ENCODE data around the gene NRDE2. TPM values are rescaled to one million over a fixed set of nuclear protein-coding genes. Genes with fewer than 3 reads are reported as not detected.

The NRDE2 gene
- total RNA-seq, 4 donors from 2014 or later, result 6.3 to 15.4 (median 8.9) TPM

DNA sequence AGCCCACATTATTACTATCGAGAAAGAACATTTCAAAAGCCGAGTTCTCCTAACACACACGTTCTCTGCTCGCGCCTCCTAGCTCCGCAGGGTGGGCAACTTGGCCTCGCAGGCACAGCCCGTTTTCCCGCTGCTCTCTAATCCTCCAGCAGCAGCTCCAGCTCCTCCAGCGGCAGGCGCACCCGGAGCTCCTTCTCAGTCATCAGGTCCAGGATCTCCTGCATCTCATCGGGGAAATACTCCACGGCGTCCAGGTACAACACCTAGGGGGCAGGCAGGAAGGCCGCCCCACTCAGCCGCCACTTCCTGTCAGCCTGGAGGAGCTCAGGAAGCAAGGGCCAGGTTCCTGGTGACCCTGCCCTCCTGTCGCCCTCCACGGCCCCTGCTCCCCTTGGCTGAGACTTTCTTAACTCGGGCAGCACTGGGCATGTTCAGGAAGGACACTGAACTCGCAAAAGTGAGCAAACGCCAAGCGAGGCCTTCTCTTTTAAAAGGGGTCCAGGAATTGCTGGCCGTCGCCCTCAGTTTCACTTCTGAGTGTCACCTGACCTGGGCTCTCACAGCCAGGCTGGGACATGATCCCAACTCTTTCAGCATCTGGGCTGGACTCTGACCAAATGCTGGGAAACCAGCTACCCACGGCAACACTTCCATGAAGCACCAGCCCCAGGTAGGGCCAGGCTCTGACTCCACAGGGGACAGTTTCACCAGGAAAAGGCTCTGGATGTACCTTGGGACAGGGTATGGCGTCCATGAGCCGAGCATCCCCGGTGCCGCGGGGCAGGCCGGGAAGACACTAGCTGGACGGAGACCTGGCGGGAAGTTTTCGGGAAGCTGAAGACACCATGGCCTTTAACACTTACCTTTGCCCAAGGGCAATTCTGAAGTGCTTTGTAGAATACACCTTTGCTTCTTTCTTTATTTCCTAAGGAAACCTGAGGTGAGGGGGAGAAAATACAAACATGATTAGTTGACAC, 53.3 kb downstream of the NRDE2 start:
- TF ChIP-seq CTCF (IDR thresholded peaks at IDR 0.05), result no peak
- ATAC-seq (ENCODE audit: low FRiP score), result no peak
- DNase-seq (ENCODE audit: low spot score), result no peak

GRCh38 chr14:90277581-90278198, 54.1 kb downstream of the NRDE2 start:
- TF ChIP-seq CTCF (IDR thresholded peaks at IDR 0.05), result no peak
- no peak for ATAC-seq (ENCODE audit: low FRiP score)
- no peak for DNase-seq (ENCODE audit: low spot score)

DNA sequence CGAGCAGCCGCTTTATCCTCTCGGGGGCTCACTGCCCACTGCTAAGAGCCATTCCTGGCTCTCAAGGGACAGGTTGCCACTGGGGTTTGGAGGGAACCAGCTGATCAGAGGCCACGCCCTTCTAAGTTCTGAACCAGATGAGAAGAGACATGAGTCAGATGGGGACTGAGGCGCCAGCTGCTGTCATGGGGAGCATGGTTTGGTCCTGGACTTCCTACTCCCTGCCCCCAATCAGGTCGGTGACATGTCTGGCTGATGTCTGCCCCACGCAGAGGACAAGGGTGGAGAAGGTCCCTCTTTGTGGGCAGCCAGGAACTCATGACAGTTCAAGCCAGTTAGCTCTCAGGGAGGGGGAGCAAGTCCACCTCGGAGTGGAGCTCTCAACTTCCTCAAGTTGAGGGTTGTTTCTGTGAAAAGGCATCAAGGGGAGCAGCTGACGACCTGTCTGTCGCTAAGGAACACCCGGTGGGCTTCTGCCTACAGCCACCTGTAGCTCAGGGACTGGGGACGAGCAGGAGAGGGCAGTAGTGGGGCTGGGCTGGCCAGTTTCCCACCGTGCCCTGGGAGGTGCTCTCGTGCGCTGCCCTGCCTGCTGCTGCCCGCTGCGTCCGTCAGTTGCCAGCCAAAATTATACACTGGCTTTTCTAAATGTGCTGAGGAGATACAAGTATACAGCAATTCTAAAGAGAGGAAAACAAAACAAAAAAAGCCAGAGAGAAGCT, 54.9 kb downstream of the NRDE2 start:
- DNase-seq (ENCODE audit: low spot score) (no peak), ATAC-seq (ENCODE audit: low FRiP score) (no peak)
- no peak for TF ChIP-seq CTCF (IDR thresholded peaks at IDR 0.05)

DNA sequence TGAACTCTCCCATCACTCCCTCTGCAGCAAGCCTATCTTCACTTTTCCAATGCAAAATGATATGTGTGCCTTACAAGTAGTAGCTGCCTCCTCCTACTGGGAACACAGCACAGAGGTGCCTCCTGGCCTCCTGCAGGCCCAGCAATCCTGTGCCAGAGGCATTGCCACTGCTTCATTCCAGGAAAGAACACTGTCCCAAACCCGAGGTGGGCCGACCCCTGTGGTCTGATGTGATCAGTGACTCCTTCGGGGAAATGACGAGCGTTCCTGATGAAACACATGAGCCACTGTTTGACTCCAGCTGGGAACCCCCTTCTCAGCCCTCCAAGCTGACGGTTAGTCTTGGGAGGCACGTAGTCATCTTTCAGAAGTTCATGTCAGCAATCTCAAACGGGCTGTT, 55.9 kb downstream of the NRDE2 start:
- no peak for TF ChIP-seq CTCF (IDR thresholded peaks at IDR 0.05)
- DNase-seq (ENCODE audit: low spot score), result no peak
- ATAC-seq (ENCODE audit: low FRiP score), result no peak

DNA sequence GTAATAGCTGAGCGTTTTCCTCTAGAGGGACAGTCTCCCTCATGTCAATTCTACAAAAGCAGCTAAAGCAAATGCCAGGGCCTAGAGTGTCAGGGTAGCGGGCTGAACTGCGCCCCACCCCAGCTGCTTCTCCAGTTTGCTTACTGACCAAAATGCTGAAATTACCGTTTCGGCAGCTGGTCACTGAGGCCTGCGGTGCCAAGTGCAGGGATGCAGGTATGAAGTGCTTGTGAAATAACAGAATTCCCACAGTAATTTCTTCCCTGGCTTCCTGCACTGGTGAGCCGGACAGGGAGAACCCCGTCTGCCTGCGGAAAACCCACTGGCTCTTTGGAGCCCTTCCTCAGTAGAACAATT, 56.3 kb downstream of the NRDE2 start:
- no peak for ATAC-seq (ENCODE audit: low FRiP score)
- DNase-seq (ENCODE audit: low spot score), result no peak
- TF ChIP-seq CTCF (IDR thresholded peaks at IDR 0.05), result no peak

- ATAC-seq (ENCODE audit: low FRiP score) (no peak), DNase-seq (ENCODE audit: low spot score) (no peak)
These were observed 56.8 kb downstream of the NRDE2 start for GRCh38 chr14:90274808-90275457.

More at GRCh38 chr14:90274808-90275457, 56.8 kb downstream of the NRDE2 start:
- no peak for TF ChIP-seq CTCF (IDR thresholded peaks at IDR 0.05)
